ENCODE data around the gene LCN15. TPM values are rescaled to one million over a fixed set of nuclear protein-coding genes. Genes with fewer than 3 reads are reported as not detected.

The LCN15 gene
- total and polyA plus RNA-seq, 10 of the 15 experiments (the other 5 are each of a cell fraction or from before 2014, with no cell fraction given), result 0.37 to 0.50 TPM; not detected in 8

GRCh38 chr9:136717399-136717798, 46.9 kb downstream of the LCN15 start:
- ATAC-seq, result no peak
- 44% methylated on average over 16 of the region's 16 CpGs for WGBS (ENCODE audit: insufficient coverage, insufficient replicate concordance, low lambda C conversion rate, missing lambda C conversion rate)
- intact Hi-C loops (cut with micrococcal nuclease; ENCODE audit: unreplicated experiment), result no loop called here
- TF ChIP-seq USF1 (IDR thresholded peaks at IDR 0.05; ENCODE audit: borderline replicate concordance, extremely low read length, insufficient read depth, low read depth, low read length) (no peak), CEBPB (IDR thresholded peaks at IDR 0.05; ENCODE audit: borderline replicate concordance in 1 of 2, low read depth in 2 of 2, low read length in 2 of 2) (no peak), IKZF1 (conservative IDR thresholded peaks at IDR 0.05) (no peak), PAX8 (IDR thresholded peaks at IDR 0.05) (no peak), ZZZ3 (IDR thresholded peaks at IDR 0.05; ENCODE audit: control insufficient read depth, insufficient read length, low read depth) (no peak), POLR2AphosphoS5 (IDR thresholded peaks at IDR 0.05; ENCODE audit: low read length) (no peak), ZBED1 (IDR thresholded peaks at IDR 0.05; ENCODE audit: borderline replicate concordance) (no peak), ZNF207 (IDR thresholded peaks at IDR 0.05; ENCODE audit: borderline replicate concordance) (no peak), MTA3 (IDR thresholded peaks at IDR 0.05; ENCODE audit: borderline replicate concordance, low read length) (no peak), CBFB (IDR thresholded peaks at IDR 0.05; ENCODE audit: low read depth) (no peak), ETV6 (conservative IDR thresholded peaks at IDR 0.05 in 1 of 2, IDR thresholded peaks at IDR 0.05 in 1 of 2; ENCODE audit: borderline replicate concordance in 1 of 2, low read depth in 1 of 2) (no peak), JUND (IDR thresholded peaks at IDR 0.05; ENCODE audit: low read depth, low read length) (no peak), DPF2 (IDR thresholded peaks at IDR 0.05) (no peak), RCOR1 (conservative IDR thresholded peaks at IDR 0.05; ENCODE audit: low read depth, low read length) (no peak), SKIL (IDR thresholded peaks at IDR 0.05; ENCODE audit: low read depth, poor library complexity, severe bottlenecking) (no peak), HDAC6 (IDR thresholded peaks at IDR 0.05; ENCODE audit: unreplicated experiment) (no peak), ATF3 (IDR thresholded peaks at IDR 0.05; ENCODE audit: borderline replicate concordance, extremely low read depth, low read depth, low read length) (no peak), ZBTB4 (CRISPR knock-in tag; IDR thresholded peaks at IDR 0.05) (no peak), CREM (IDR thresholded peaks at IDR 0.05; ENCODE audit: low read depth) (no peak)

More at GRCh38 chr9:136717399-136717798, 46.9 kb downstream of the LCN15 start:
- Histone ChIP-seq H3K9ac (ENCODE audit: control insufficient read depth, insufficient read depth, low read length) (no peak overlapping the region), H3K79me2 (ENCODE audit: control insufficient read depth, insufficient read depth, low read length) (no peaks in the 10 kb centered on the region), H3K9me3 (replicated peaks; ENCODE audit: control insufficient read depth, insufficient read depth, low read length) (no peaks in the 10 kb centered on the region), H3K4me1 (ENCODE audit: control insufficient read depth, insufficient read depth, low read length) (no peaks in the 10 kb centered on the region), H3K36me3 (ENCODE audit: control insufficient read depth in 2 of 2, insufficient read depth in 2 of 2, low read length in 1 of 2) (peaks cover 0 to under 1% of the 10 kb centered on the region in 2 experiments; a peak in 2 of 4 replicates), H3K27me3 (replicated peaks in 1 of 2; ENCODE audit: control insufficient read depth in 2 of 2, insufficient read depth in 2 of 2, low read length in 1 of 2) (peaks cover 2% of the 10 kb centered on the region in 2 experiments; a peak in 3 of 4 replicates), H3K27ac (ENCODE audit: control insufficient read depth, insufficient read depth) (no peak overlapping the region), H3K4me3 (no peak overlapping the region), H3K4me2 (ENCODE audit: control insufficient read depth, insufficient read depth) (no peak overlapping the region), H2AFZ (ENCODE audit: control insufficient read depth, low read depth, low read length) (no peak overlapping the region), H4K20me1 (ENCODE audit: control insufficient read depth, insufficient read depth) (no peaks in the 10 kb centered on the region)
- FAIRE-seq, result no peak
- DNase-seq (ENCODE audit: low read depth, low spot score), result no peak
- ChIA-PET SMC1A (ENCODE audit: uncharacterized antibody, unreplicated experiment) (no interaction called here), POLR2A (no interaction called here), RAD21 (ENCODE audit: unreplicated experiment) (no interaction called here), CTCF (no interaction called here)
- no TSS peak for BruUV-seq (replicated peaks)
- in situ Hi-C loops (cut with MboI), result no loop called here
